ENCODE results near the gene ANKRD44.

The ANKRD44 gene

DNA sequence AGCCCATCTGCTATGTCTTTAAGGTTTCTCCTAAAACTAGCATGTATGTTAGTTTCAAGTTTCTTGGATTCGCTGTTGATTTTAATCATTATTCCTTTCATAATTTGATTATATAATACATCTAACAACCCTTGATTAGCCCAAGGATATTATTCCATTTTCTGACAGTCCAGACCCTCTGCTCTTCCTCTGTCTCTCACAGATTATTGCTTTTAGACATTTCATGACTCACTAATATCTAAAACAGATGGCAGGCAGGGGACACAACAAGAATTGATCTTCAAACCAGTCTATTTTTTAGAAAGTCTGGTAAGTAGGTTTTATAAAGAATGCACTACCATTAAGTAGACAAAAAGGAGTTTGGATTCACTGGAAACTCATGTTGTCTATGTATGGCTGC is 162.2 kb downstream of the ANKRD44 start:
- TF ChIP-seq, protein P1, sequence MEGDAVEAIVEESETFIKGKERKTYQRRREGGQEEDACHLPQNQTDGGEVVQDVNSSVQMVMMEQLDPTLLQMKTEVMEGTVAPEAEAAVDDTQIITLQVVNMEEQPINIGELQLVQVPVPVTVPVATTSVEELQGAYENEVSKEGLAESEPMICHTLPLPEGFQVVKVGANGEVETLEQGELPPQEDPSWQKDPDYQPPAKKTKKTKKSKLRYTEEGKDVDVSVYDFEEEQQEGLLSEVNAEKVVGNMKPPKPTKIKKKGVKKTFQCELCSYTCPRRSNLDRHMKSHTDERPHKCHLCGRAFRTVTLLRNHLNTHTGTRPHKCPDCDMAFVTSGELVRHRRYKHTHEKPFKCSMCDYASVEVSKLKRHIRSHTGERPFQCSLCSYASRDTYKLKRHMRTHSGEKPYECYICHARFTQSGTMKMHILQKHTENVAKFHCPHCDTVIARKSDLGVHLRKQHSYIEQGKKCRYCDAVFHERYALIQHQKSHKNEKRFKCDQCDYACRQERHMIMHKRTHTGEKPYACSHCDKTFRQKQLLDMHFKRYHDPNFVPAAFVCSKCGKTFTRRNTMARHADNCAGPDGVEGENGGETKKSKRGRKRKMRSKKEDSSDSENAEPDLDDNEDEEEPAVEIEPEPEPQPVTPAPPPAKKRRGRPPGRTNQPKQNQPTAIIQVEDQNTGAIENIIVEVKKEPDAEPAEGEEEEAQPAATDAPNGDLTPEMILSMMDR (conservative IDR thresholded peaks at IDR 0.05; ENCODE audit: low read depth, low read length) = no peak
- no peak for DNase-seq (ENCODE audit: low read depth)
- no peak overlapping the region for H3K4me3 ChIP-seq (ENCODE audit: low read depth, low read length)

DNA sequence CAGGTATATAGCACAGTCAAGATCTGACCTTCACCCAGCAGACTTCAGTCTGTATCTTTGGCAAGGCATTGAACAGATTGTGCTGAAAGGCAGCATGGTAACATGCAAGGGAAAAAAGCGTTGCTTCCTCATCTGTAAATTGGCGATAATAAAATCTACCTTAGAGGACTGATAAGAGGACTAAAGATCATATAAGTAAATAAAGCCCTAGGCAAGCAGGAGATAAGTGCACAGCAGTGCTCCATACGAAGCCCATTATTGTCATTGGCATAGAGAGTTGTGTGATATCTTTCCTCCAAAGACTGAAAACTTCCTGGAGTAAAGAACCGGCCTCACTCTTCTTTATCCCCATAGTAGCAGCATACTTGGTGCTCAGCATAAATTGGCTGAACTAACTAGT is 162.6 kb downstream of the ANKRD44 start:
- TF ChIP-seq, protein P1 (conservative IDR thresholded peaks at IDR 0.05; ENCODE audit: low read depth, low read length) = no peak
- no peak for DNase-seq (ENCODE audit: low read depth)

DNA sequence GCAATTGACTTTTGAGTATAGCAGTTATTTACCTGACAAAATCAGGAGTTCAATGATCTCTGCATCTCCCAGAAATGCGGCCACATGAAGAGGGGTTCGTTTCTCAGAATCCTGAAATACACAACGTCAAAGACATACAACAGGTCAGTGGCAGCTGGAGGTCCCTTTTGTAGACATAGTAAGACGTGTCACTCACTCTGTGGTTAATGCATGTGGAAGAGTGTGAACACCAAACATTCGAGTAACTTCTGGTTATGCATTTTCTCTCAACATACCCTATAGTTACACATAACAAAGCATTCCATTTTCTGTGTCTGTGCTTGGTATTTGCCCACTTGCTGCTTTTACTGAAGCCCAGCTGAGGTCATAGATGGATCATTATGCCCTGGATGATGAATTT is 163.6 kb downstream of the ANKRD44 start:
- H3K4me3 ChIP-seq (ENCODE audit: low read depth, low read length) = no peak overlapping the region
- no peak for DNase-seq (ENCODE audit: low read depth)
- TF ChIP-seq, protein P1 (conservative IDR thresholded peaks at IDR 0.05; ENCODE audit: low read depth, low read length) = no peak

More for the DNA sequence above, 162.6 kb downstream of the ANKRD44 start:
- no peak overlapping the region for H3K4me3 ChIP-seq (ENCODE audit: low read depth, low read length)

DNA sequence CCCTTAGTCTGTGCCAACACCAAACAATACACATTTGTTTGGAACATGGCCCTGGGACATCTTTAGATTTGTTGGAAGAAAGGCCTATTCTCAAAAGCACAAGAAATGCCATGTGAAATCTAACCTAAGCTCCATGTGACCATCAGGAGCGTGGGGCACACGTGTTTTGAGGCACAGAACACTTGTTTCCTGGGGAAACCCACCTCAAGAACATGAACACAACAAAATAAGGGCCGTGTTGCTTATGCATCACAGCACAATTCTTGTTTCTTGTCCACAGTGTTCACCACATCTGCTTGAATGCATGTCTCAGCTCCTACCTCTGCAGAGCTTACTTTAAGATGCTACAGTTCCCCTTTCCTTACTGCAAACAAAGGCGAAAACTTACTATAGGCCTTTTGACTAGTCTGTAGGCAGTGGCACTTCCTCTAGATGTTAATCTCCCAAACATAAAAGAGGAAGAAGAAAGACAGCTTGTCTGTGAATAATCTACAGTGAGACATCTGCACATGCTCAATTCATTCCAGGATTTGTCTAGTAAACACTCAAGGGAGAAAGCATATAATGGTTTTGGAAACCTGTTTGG is 165.0 kb downstream of the ANKRD44 start:
- no peak overlapping the region for H3K4me3 ChIP-seq (ENCODE audit: low read depth, low read length)
- TF ChIP-seq, protein P1 (conservative IDR thresholded peaks at IDR 0.05; ENCODE audit: low read depth, low read length) = no peak
- DNase-seq (ENCODE audit: low read depth) = no peak

DNA sequence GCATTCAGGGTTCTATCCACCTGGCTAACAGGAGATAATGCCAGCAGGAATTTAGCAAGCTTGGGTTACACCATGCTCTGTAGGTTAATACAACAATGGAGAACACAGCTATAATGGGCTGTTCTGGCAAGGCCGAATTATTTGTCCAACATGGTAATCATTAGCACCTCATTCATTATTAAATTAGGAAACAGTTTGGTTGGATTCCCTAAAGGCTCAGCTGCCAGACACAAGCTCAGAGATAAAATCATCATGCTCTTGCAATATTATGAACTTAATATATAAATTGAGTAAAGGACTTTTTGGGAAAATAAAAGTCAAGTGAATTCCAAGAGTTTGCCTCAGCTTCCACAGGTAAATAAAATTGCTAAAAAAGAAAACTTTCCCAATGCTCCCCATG is 166.4 kb downstream of the ANKRD44 start:
- no peak for DNase-seq (ENCODE audit: low read depth)
- no peak overlapping the region for H3K4me3 ChIP-seq (ENCODE audit: low read depth, low read length)
- TF ChIP-seq, protein P1 (conservative IDR thresholded peaks at IDR 0.05; ENCODE audit: low read depth, low read length) = no peak

DNA sequence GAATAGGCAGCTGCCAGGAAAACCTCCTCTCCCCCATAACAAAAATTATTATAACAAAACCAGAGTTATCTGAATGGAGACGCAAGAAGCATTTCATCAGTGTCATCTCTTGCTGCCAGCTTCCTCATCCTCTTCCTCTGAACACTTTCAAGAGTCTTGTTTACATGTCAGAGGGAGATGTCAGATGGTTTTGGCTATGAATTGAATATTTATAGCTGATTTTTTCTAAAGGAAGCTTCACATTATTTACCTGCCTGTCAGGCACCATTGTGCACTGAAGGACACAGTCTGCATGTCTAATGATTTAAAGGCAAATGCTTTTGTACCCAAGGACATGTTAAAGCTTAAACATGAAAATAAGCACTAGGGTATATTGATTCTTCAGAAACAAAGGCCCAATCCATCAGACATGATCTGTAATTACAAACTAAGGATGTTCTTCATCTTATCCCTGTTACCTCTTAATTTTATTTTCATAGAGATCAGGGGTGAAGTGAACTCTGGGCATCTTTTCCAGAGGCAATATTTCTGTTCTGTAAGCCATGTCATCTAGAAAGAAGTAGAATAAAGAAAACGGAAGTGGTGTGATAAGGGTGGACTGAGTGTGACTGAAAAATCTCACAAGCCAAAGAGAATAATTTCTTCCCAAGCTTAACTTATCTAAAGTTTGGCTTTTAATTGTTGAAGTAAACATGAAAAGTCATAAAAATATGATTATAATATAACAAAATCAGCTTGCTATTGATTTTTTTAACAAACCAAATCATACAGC is 168.7 kb downstream of the ANKRD44 start:
- TF ChIP-seq, protein P1 (conservative IDR thresholded peaks at IDR 0.05; ENCODE audit: low read depth, low read length) = no peak
- H3K4me3 ChIP-seq (ENCODE audit: low read depth, low read length) = no peak overlapping the region
- DNase-seq (ENCODE audit: low read depth) = no peak

DNA sequence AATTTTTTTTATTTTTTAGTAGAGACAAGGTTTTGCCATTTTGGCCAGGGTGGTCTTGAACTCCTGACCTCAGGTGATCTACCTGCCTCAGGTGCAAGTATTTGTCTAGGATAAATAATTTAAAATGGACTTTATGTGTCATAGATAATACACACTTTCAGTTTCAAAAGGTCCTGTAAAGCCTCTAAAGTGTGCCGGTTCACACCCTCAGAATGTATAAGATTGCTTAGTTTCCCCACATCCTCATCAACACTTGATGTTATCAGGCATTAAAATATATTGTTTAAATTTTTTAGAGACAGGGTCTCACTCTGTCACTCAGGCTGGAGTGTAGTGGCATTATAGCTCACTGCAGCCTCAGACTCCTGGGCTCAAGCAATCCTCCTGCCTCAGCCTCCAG is 170.5 kb downstream of the ANKRD44 start:
- no peak overlapping the region for H3K4me3 ChIP-seq (ENCODE audit: low read depth, low read length)
- no peak for DNase-seq (ENCODE audit: low read depth)
- TF ChIP-seq, protein P1 (conservative IDR thresholded peaks at IDR 0.05; ENCODE audit: low read depth, low read length) = no peak
